Heart left ventricle (tissue), 13 donors: ENCODE measurements around the gene INTU.

Experiments used
- POLR2A ChIP-seq, 2 donors: fragments of 450-650 bp; IDR thresholded peaks; one replicate each; pipeline ENCODE4 v1.6.1; 2017; ENCODE audit warnings: antibody characterized with exemption in 2 of 2, mild to moderate bottlenecking in 2 of 2, moderate library complexity in 2 of 2
- TF ChIP-seq, protein P1 (sequence below), 12 donors: fragments of 200-600 bp; sonication (generic) in 4 of 12; IDR thresholded peaks; one replicate each; pipeline versions ENCODE4 v1.5.0 to v1.8.0; 2018 to 2022; ENCODE audit warnings: antibody characterized with exemption in 12 of 12, mild to moderate bottlenecking in 5 of 12
- donor health status: ischemic (EF 13 %, LVEDD 7.1; RV severe dilation, severe dysfunction).
- donor health status: DM: no; HTN: yes; CAD: no.
- donor health status: DM: no; HTN: no; CAD: no.
- donor health status: ischemic (EF 25% LVEDD 6.9; RV normal size, moderate dysfunction).
- donor health status: ischemic (EF 25% LVEDD 5.7; RV mildly dilated, moderate dysfunction).
- donor health status: ischemic (EF 35%, LVEDD 5.7; RV mildly dilated, moderate dysfunction).
- donor health status: nonischemic (EF 11% LVEDD 7.7; RV severe dilation, severe dysfunction).
- donor health status: DM: yes; HTN: yes; CAD: no.
- donor health status: PGD.
- donor health status: ischemic (EF 29% LVEDD 5.4; RV normal size, mild dysfunction).
- donor health status: nonischemic (EF 23%, LVEDD 6.1; RV moderate dilation, normal function).

DNA sequence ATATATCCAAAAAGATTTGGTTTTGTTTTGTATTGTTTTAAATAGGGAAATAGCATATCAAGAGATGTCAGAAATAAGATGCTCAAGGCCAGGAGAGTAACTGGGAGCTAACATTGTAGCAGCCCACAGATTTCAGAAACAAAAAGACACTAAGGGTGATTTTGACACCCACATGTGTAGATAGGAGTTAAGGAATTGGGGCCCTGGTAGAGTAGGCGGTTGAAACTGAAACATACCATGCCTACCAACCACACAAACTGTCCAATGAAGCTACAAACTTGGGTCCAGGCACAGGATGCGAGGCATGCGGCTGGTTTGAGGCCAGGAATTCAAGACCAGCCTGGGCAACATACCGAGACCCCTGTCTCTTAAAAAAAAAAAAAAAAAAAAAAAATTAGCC is 143.1 kb downstream of the INTU start:
- TF ChIP-seq, protein P1, sequence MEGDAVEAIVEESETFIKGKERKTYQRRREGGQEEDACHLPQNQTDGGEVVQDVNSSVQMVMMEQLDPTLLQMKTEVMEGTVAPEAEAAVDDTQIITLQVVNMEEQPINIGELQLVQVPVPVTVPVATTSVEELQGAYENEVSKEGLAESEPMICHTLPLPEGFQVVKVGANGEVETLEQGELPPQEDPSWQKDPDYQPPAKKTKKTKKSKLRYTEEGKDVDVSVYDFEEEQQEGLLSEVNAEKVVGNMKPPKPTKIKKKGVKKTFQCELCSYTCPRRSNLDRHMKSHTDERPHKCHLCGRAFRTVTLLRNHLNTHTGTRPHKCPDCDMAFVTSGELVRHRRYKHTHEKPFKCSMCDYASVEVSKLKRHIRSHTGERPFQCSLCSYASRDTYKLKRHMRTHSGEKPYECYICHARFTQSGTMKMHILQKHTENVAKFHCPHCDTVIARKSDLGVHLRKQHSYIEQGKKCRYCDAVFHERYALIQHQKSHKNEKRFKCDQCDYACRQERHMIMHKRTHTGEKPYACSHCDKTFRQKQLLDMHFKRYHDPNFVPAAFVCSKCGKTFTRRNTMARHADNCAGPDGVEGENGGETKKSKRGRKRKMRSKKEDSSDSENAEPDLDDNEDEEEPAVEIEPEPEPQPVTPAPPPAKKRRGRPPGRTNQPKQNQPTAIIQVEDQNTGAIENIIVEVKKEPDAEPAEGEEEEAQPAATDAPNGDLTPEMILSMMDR (IDR thresholded peaks at IDR 0.05): no peak
- TF ChIP-seq POLR2A (IDR thresholded peaks at IDR 0.05): no peak
